ENCODE results near the gene KDM4C.

Gene KDM4C

GRCh38 chr9:7056254-7056653, 298.5 kb downstream of the KDM4C start:
- DNase-seq = no peak

GRCh38 chr9:7058473-7058872, 300.7 kb downstream of the KDM4C start:
- no peak for DNase-seq

- DNase-seq = peak; percentile 94
These were observed 309.4 kb downstream of the KDM4C start for GRCh38 chr9:7067169-7067568.

- no peak for DNase-seq
These were observed 314.1 kb downstream of the KDM4C start for GRCh38 chr9:7071916-7072315.

GRCh38 chr9:7073706-7074105, 315.9 kb downstream of the KDM4C start:
- DNase-seq = peak; percentile 14

GRCh38 chr9:7075154-7075553, 317.4 kb downstream of the KDM4C start:
- no peak for DNase-seq

- DNase-seq = no peak
These were observed 321.3 kb downstream of the KDM4C start for GRCh38 chr9:7079051-7079450.

- DNase-seq = no peak
These were observed 323.4 kb downstream of the KDM4C start for GRCh38 chr9:7081065-7081600.

GRCh38 chr9:7083192-7083591, 325.4 kb downstream of the KDM4C start:
- DNase-seq = no peak

GRCh38 chr9:7085357-7085756, 327.6 kb downstream of the KDM4C start:
- no peak for DNase-seq

GRCh38 chr9:7086389-7086788, 328.6 kb downstream of the KDM4C start:
- DNase-seq = no peak

- DNase-seq = no peak
These were observed 330.8 kb downstream of the KDM4C start for GRCh38 chr9:7088611-7089010.

GRCh38 chr9:7089406-7090193, 331.8 kb downstream of the KDM4C start:
- no peak for DNase-seq

GRCh38 chr9:7093040-7093439, 335.3 kb downstream of the KDM4C start:
- no peak for DNase-seq

GRCh38 chr9:7094052-7094451, 336.3 kb downstream of the KDM4C start:
- peak; percentile 14 for DNase-seq

GRCh38 chr9:7094576-7094975, 336.8 kb downstream of the KDM4C start:
- DNase-seq = no peak

GRCh38 chr9:7095058-7095457, 337.3 kb downstream of the KDM4C start:
- DNase-seq = no peak

- DNase-seq = no peak
These were observed 339.4 kb downstream of the KDM4C start for GRCh38 chr9:7097040-7097715.

GRCh38 chr9:7097785-7098752, 340.3 kb downstream of the KDM4C start:
- DNase-seq = peak; percentile 53

GRCh38 chr9:7103367-7103766, 345.6 kb downstream of the KDM4C start:
- DNase-seq = no peak

GRCh38 chr9:7103771-7104170, 346.0 kb downstream of the KDM4C start:
- no peak for DNase-seq

GRCh38 chr9:7104625-7105024, 346.9 kb downstream of the KDM4C start:
- no peak for DNase-seq

GRCh38 chr9:7105095-7105494, 347.3 kb downstream of the KDM4C start:
- DNase-seq = no peak

Data from hematopoietic multipotent progenitor cell treated with erythropoietin and hydrocortisone succinate and interleukin-3 and kit ligand, for 8 days (in vitro differentiated cells).